Endothelial cell of umbilical vein (primary cell): ENCODE data around the gene GNB1L. TPM values are rescaled to one million over a fixed set of nuclear protein-coding genes. Genes with fewer than 3 reads are reported as not detected.

Experiments used
- BruUV-seq: library from RNA; stranded (reverse); fragments of 400-500 nt; replicated peaks from 2 replicates; lab custom pipeline; 2021; lab: Mats Ljungman, UMichigan
- CTCF ChIA-PET: fragments of 300-600, 350-600 bp; sonication (Branson Sonifier 250); formaldehyde crosslinking; loops from one replicate; lab custom pipeline; 2021; ENCODE audit warnings: antibody characterized with exemption, inconsistent platforms; lab: Charles Lee
- POLR2A ChIA-PET: fragments of 300-600, 350-600 bp; sonication (Branson Sonifier 250); formaldehyde crosslinking; loops from one replicate; lab custom pipeline; 2021; ENCODE audit warnings: antibody characterized with exemption, inconsistent platforms; lab: Charles Lee
- DNase-seq: peaks from one replicate; pipeline ENCODE4 v3.0.0-alpha.2; 2011; ENCODE audit warnings: low read depth, low spot score
- FAIRE-seq: peaks from 2 replicates; lab custom pipeline; 2011; peaks lifted over from hg19 to GRCh38; lab: Jason Lieb, UNC
- H2AFZ ChIP-seq: 2 replicates; pipeline ENCODE4 v1.6.0; 2012; ENCODE audit warnings: low read depth, low read length, control low read depth, inconsistent platforms
- H3K27ac ChIP-seq: 2 replicates; pipeline ENCODE4 v1.5.1; 2011; ENCODE audit warnings: low read depth, mild to moderate bottlenecking, control low read depth, low read length, moderate library complexity; ENCODE audit not compliant: insufficient read depth
- H3K27me3 ChIP-seq, 2 experiments: 2 replicates each; pipeline versions ENCODE4 v1.6.0 to v1.6.1; 2011; ENCODE audit warnings: low read length in 2 of 2, mixed read lengths in 1 of 2; ENCODE audit not compliant: control insufficient read depth in 2 of 2, insufficient read depth in 2 of 2
- H3K36me3 ChIP-seq, 2 experiments: 2 replicates in 1 of 2; 3 replicates in 1 of 2; pipeline ENCODE4 v1.5.1; 2011; ENCODE audit warnings: low read length in 2 of 2, mild to moderate bottlenecking in 1 of 2, moderate library complexity in 1 of 2; ENCODE audit not compliant: control insufficient read depth in 2 of 2, insufficient read depth in 2 of 2; ENCODE audit errors: extremely low read depth in 1 of 2
- H3K4me1 ChIP-seq: 3 replicates; pipeline ENCODE4 v1.5.1; 2011; ENCODE audit warnings: mild to moderate bottlenecking, low read length; ENCODE audit not compliant: control insufficient read depth, insufficient read depth; ENCODE audit errors: extremely low read depth
- H3K4me2 ChIP-seq: 2 replicates; pipeline ENCODE4 v1.6.1; 2011; ENCODE audit warnings: low read length, control low read depth, mixed read lengths; ENCODE audit not compliant: insufficient read depth
- H3K4me3 ChIP-seq, 3 experiments: fragments of 200-600 bp in 1 of 3; sonication (generic), shearing (Covaris generic) in 1 of 3; replicated peaks in 1 of 3; 2 replicates each; pipeline ENCODE4 v1.5.1; 2011 to 2016; ENCODE audit warnings: control low read depth in 3 of 3, low read length in 3 of 3, mild to moderate bottlenecking in 2 of 3, inconsistent platforms in 1 of 3, low read depth in 1 of 3, moderate library complexity in 1 of 3; ENCODE audit not compliant: insufficient read depth in 1 of 3
- H3K79me2 ChIP-seq: 2 replicates; pipeline ENCODE4 v1.6.0; 2012; ENCODE audit warnings: low read length, inconsistent platforms; ENCODE audit not compliant: control insufficient read depth, insufficient read depth
- H3K9ac ChIP-seq: replicated peaks from 2 replicates; pipeline ENCODE3; 2011; ENCODE audit warnings: low read length, control low read depth; ENCODE audit not compliant: insufficient read depth; ENCODE audit errors: extremely low read depth
- H3K9me1 ChIP-seq: replicated peaks from 3 replicates; pipeline ENCODE4 v1.6.0; 2011; ENCODE audit warnings: mild to moderate bottlenecking, low read length; ENCODE audit not compliant: control insufficient read depth, insufficient read depth; ENCODE audit errors: extremely low read depth
- H3K9me3 ChIP-seq: replicated peaks from 2 replicates; pipeline ENCODE4 v1.5.1; 2012; ENCODE audit warnings: low read length, inconsistent platforms; ENCODE audit not compliant: control insufficient read depth, insufficient read depth
- H4K20me1 ChIP-seq: replicated peaks from 2 replicates; pipeline ENCODE3; 2011; ENCODE audit warnings: mild to moderate bottlenecking, low read length; ENCODE audit not compliant: control insufficient read depth, insufficient read depth; ENCODE audit errors: extremely low read depth
- EZH2 ChIP-seq: IDR thresholded peaks from 2 replicates; pipeline ENCODE4 v1.6.1; 2012; ENCODE audit warnings: borderline replicate concordance, low read depth, mild to moderate bottlenecking, moderate library complexity, low read length, inconsistent platforms; ENCODE audit not compliant: severe bottlenecking
- FOS ChIP-seq: IDR thresholded peaks from 2 replicates; pipeline ENCODE4 v1.6.1; 2011; ENCODE audit warnings: mild to moderate bottlenecking, low read length, moderate library complexity, borderline replicate concordance; ENCODE audit not compliant: insufficient read depth
- GATA2 ChIP-seq: IDR thresholded peaks from 2 replicates; pipeline ENCODE4 v1.7.0; 2011; ENCODE audit warnings: low read depth, mild to moderate bottlenecking, moderate library complexity, mixed read lengths, low read length; ENCODE audit not compliant: insufficient read length, insufficient read depth
- JUN ChIP-seq: IDR thresholded peaks from 2 replicates; pipeline ENCODE4 v1.6.1; 2011; ENCODE audit warnings: borderline replicate concordance, low read depth; ENCODE audit not compliant: insufficient read length, insufficient read depth
- MYC ChIP-seq: IDR thresholded peaks from one replicate; pipeline ENCODE4 v1.6.1; 2011; ENCODE audit warnings: mild to moderate bottlenecking, low read depth, low read length
- POLR2A ChIP-seq: IDR thresholded peaks from 2 replicates; pipeline ENCODE4 v1.6.1; 2012; ENCODE audit warnings: low read depth, mild to moderate bottlenecking, control low read depth, low read length
- POLR2AphosphoS5 ChIP-seq: IDR thresholded peaks from 2 replicates; pipeline ENCODE4 v1.6.1; 2012; ENCODE audit warnings: low read depth, mild to moderate bottlenecking, control low read depth, low read length, moderate library complexity; ENCODE audit not compliant: insufficient read depth
- dilution Hi-C: fragments of 300-500 bp; cut with MboI; formaldehyde crosslinking; loops from one replicate; pipeline ENCODE4 v1.15.0; 2019; ENCODE audit warnings: low sequenced_read_pairs; ENCODE audit not compliant: extremely low pct_ligation_motif_present
- intact Hi-C: fragments of 100-400 bp; cut with micrococcal nuclease; formaldehyde crosslinking; loops from one replicate; pipeline ENCODE4 v1.10.0; 2022
- polyA plus RNA-seq, 4 experiments: library from polyadenylated mRNA; depleted of rRNA in 3 of 4; stranded (reverse) in 3 of 4; unstranded in 1 of 4; fragments of >200 nt; gene quantifications; 2 replicates each; pipeline versions ENCODE4 v1.2.1 to v1.2.3, GENCODE V29; 2011 to 2012; ENCODE audit warnings: missing spikeins in 1 of 4
- total RNA-seq: library from RNA; stranded (reverse); gene quantifications from 2 replicates; pipeline ENCODE4 v1.2.3, GENCODE V29; 2021
- TF ChIP-seq, protein P1 (sequence below), 2 donors: IDR thresholded peaks; 1 replicate in 1 of 2; 2 replicates in 1 of 2; pipeline ENCODE4 v1.5.1; 2011; ENCODE audit warnings: low read length in 2 of 2, mild to moderate bottlenecking in 2 of 2, moderate library complexity in 2 of 2, control low read depth in 1 of 2, inconsistent platforms in 1 of 2, low read depth in 1 of 2; ENCODE audit not compliant: insufficient read depth in 1 of 2; ENCODE audit errors: extremely low read depth in 1 of 2
- TF ChIP-seq, protein P2 (sequence below): IDR thresholded peaks from 2 replicates; pipeline ENCODE4 v1.6.1; 2011; ENCODE audit not compliant: insufficient read depth, insufficient read length

The GNB1L gene
- total and polyA plus RNA-seq, 2 donors (not counting 3 experiments of a cell fraction or from before 2014, with no cell fraction given), result 5.4 to 5.9 TPM

DNA sequence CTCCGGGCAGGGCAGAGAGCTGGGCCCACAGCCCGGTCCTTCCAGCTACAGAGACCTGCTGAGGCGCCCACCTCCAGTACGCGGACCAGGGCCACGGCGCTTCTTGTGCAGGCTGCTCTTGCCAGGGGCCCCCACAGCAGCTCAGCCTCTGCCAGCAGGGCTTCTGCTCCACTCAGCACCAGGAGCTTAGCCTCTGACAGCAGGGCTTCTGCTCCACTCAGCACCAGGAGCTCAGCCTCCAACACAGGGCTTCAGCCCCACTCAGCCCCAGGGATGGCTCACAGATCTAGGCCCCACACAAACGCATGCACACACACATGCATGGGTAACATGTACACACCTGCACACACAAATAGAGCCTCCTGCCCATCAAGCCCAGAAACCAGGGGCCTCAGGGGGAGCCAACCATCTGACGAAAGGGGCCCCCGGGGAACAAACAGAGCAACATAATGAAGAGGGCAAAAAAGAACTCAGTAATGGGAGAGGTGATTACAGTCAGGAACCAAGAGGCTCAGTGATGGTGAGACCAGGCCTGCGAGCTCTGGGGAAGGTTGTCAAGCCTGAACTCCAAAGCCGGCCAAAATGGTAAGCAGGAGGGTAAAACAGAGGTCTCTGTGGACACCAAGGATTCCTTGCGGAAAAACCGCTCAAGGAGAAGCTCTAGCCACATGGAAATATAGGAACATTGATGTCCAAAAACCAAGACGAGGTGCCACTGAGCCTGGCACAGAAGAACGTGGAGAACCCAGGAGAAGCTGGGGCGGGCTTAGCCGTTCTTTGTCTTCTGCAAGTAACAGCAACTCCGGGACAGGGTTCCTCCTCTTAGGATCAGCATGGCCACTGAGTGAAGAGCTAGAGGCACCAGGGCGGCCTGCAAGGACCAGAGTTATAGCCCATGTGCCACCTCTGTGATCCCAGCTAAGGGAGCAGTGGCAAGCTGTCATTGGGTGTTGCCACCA is 46.5 kb downstream of the GNB1L start:
- H2AFZ ChIP-seq, result no peak overlapping the region
- ChIA-PET CTCF (interaction anchor here (0.8 to 2.1 kb wide), 4 partner anchors 52 to 102 kb away, joined by 3 to 9 read pairs (median 3); no protein-coding TSS in a partner anchor), POLR2A (no interaction called here)
- DNase-seq, result no peak
- no peaks in the 10 kb centered on the region for H3K9me3 ChIP-seq
- no peaks in the 10 kb centered on the region for H3K27me3 ChIP-seq
- no peak for TF ChIP-seq MYC
- no peak for TF ChIP-seq JUN
- TF ChIP-seq EZH2, result no peak
- no peak for TF ChIP-seq POLR2AphosphoS5
- TF ChIP-seq, protein P1, sequence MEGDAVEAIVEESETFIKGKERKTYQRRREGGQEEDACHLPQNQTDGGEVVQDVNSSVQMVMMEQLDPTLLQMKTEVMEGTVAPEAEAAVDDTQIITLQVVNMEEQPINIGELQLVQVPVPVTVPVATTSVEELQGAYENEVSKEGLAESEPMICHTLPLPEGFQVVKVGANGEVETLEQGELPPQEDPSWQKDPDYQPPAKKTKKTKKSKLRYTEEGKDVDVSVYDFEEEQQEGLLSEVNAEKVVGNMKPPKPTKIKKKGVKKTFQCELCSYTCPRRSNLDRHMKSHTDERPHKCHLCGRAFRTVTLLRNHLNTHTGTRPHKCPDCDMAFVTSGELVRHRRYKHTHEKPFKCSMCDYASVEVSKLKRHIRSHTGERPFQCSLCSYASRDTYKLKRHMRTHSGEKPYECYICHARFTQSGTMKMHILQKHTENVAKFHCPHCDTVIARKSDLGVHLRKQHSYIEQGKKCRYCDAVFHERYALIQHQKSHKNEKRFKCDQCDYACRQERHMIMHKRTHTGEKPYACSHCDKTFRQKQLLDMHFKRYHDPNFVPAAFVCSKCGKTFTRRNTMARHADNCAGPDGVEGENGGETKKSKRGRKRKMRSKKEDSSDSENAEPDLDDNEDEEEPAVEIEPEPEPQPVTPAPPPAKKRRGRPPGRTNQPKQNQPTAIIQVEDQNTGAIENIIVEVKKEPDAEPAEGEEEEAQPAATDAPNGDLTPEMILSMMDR (IDR thresholded peaks at IDR 0.05; ENCODE audit: extremely low read depth in 1 of 2, insufficient read depth in 1 of 2, low read depth in 1 of 2, low read length in 2 of 2), result no peak
- no peak for TF ChIP-seq POLR2A
- no peak for TF ChIP-seq GATA2
- TF ChIP-seq, protein P2, sequence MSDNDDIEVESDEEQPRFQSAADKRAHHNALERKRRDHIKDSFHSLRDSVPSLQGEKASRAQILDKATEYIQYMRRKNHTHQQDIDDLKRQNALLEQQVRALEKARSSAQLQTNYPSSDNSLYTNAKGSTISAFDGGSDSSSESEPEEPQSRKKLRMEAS, result no peak
- no peak for TF ChIP-seq FOS
- no TSS peak for BruUV-seq
- no peak overlapping the region for H3K4me2 ChIP-seq
- FAIRE-seq, result no peak
- H3K9ac ChIP-seq, result no peak overlapping the region
- H3K36me3 ChIP-seq, result no peaks in the 10 kb centered on the region
- no peaks in the 10 kb centered on the region for H3K9me1 ChIP-seq
- H3K4me1 ChIP-seq, result peaks cover 14% of the 10 kb centered on the region
- H3K27ac ChIP-seq, result no peak overlapping the region
- H3K4me3 ChIP-seq, result no peak overlapping the region
- dilution Hi-C loops, result no loop called here
- no peaks in the 10 kb centered on the region for H3K79me2 ChIP-seq
- H4K20me1 ChIP-seq, result no peaks in the 10 kb centered on the region
- intact Hi-C loops, result loop anchor here (2.0 kb wide), 2 partner anchors 35 to 37 kb away; no protein-coding TSS in a partner anchor
